H1 (cell line): ENCODE results near the gene MAS1L.

Experiments
- JUND ChIP-seq: IDR thresholded peaks from 2 replicates; pipeline ENCODE4 v1.6.1; 2011; ENCODE audit warnings: mild to moderate bottlenecking, improper control_type of control experiment, low read length
- KDM5A ChIP-seq: fragments of 200-600 bp; IDR thresholded peaks from 2 replicates; pipeline ENCODE4 v1.7.1; 2012; ENCODE audit warnings: mild to moderate bottlenecking, low read length, inconsistent platforms, mixed read lengths
- RBBP5 ChIP-seq: IDR thresholded peaks from 2 replicates; pipeline ENCODE4 v1.7.1; 2012; ENCODE audit warnings: low read depth, mild to moderate bottlenecking, inconsistent platforms, low read length, moderate library complexity, borderline replicate concordance
- SIN3A ChIP-seq, 2 experiments: IDR thresholded peaks in 1 of 2; conservative IDR thresholded peaks in 1 of 2; 2 replicates each; pipeline ENCODE4 v1.6.1; 2011 to 2012; ENCODE audit warnings: low read length in 2 of 2, improper control_type of control experiment in 1 of 2, low read depth in 1 of 2, mild to moderate bottlenecking in 1 of 2
- SP4 ChIP-seq: IDR thresholded peaks from 2 replicates; pipeline ENCODE4 v1.6.1; 2012; ENCODE audit warnings: low read length, inconsistent platforms
- TAF1 ChIP-seq: IDR thresholded peaks from 2 replicates; pipeline ENCODE4 v1.6.1; 2011; ENCODE audit warnings: mild to moderate bottlenecking, low read depth, low read length
- USF2 ChIP-seq: IDR thresholded peaks from 2 replicates; pipeline ENCODE4 v1.6.1; 2011; ENCODE audit warnings: low read length, improper control_type of control experiment
- YY1 ChIP-seq: IDR thresholded peaks from 2 replicates; pipeline ENCODE4 v1.6.1; 2011; ENCODE audit warnings: low read depth, mild to moderate bottlenecking, low read length
- TF ChIP-seq, protein P1 (sequence below), 3 experiments: IDR thresholded peaks; 1 replicate in 2 of 3; 2 replicates in 1 of 3; pipeline versions ENCODE4 v1.5.1 to v1.6.1; 2011; ENCODE audit warnings: low read length in 3 of 3, mild to moderate bottlenecking in 3 of 3, inconsistent platforms in 2 of 3, low read depth in 1 of 3, moderate library complexity in 1 of 3; ENCODE audit not compliant: insufficient read depth in 1 of 3; ENCODE audit errors: control extremely low read depth in 1 of 3

DNA sequence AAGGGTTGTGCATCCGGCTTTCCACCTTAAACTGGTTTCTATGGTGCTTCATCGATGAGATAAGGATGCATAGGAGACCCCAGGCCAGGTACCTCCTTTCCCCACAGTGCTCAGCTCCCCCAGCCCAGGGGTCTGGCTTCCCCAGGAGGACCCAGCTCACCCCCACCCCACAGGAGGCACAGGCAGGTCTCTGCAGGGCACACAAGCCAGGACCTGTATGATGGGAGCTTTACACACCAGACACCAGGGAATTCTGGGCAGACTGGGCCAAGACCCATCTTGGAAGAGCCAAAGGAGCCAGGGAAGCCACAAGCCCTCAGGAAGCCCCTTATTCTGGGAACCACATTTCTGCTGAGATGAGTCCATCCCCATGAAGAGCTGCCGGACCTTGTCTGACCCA lies 42.2 kb upstream of the MAS1L start:
- TF ChIP-seq RBBP5 (no peak), JUND (no peak), TAF1 (no peak), USF2 (no peak), SP4 (no peak), YY1 (no peak), SIN3A (conservative IDR thresholded peaks at IDR 0.05 in 1 of 2, IDR thresholded peaks at IDR 0.05 in 1 of 2; ENCODE audit: low read depth in 1 of 2, low read length in 2 of 2) (no peak), KDM5A (no peak)
- TF ChIP-seq, protein P1, sequence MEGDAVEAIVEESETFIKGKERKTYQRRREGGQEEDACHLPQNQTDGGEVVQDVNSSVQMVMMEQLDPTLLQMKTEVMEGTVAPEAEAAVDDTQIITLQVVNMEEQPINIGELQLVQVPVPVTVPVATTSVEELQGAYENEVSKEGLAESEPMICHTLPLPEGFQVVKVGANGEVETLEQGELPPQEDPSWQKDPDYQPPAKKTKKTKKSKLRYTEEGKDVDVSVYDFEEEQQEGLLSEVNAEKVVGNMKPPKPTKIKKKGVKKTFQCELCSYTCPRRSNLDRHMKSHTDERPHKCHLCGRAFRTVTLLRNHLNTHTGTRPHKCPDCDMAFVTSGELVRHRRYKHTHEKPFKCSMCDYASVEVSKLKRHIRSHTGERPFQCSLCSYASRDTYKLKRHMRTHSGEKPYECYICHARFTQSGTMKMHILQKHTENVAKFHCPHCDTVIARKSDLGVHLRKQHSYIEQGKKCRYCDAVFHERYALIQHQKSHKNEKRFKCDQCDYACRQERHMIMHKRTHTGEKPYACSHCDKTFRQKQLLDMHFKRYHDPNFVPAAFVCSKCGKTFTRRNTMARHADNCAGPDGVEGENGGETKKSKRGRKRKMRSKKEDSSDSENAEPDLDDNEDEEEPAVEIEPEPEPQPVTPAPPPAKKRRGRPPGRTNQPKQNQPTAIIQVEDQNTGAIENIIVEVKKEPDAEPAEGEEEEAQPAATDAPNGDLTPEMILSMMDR (IDR thresholded peaks at IDR 0.05; ENCODE audit: control extremely low read depth in 1 of 3, insufficient read depth in 1 of 3, low read depth in 1 of 3, low read length in 3 of 3), result no peak
